Measurements from ENCODE around the gene UBE2R2.

- no peak for TF ChIP-seq CTCF (IDR thresholded peaks at IDR 0.05 in 8 of 11, conservative IDR thresholded peaks at IDR 0.05 in 3 of 11)
- no peak for TF ChIP-seq POLR2AphosphoS5 (IDR thresholded peaks at IDR 0.05)
- TF ChIP-seq POLR2A (IDR thresholded peaks at IDR 0.05): no peak
These were observed 117.4 kb downstream of the UBE2R2 start for GRCh38 chr9:33934188-33934878.
